ENCODE data around the gene CAB39.
A peak's percentile ranks its signal among the peaks of the same experiment; 100 is the strongest.

Gene CAB39

DNA sequence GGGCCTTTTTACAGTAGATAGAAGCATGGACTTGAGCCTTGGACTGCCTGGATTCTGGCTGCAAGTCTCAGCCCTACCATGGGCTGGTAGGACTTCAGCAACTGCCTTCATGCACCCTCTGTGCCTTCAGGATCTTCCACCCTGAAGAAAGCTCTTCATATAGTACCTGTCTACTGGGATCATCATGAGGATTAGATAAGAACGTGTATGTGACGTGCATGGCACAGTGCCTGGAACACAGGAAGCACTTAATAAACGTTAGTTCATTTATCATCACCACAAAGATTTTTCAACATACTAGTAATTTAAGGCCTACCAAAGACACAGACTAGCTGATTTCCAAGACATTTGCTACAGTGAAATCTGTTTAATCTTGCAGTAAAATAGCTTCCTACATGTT, 98.9 kb downstream of the CAB39 start:
- in situ Hi-C loops (cut with HindIII; ENCODE audit: low sequenced_read_pairs) = no loop called here
- no peak for DNase-seq (ENCODE audit: low read depth, low spot score)
- no peak overlapping the region for H3K4me3 ChIP-seq (ENCODE audit: low read depth, low read length)
- TF ChIP-seq, protein P1, sequence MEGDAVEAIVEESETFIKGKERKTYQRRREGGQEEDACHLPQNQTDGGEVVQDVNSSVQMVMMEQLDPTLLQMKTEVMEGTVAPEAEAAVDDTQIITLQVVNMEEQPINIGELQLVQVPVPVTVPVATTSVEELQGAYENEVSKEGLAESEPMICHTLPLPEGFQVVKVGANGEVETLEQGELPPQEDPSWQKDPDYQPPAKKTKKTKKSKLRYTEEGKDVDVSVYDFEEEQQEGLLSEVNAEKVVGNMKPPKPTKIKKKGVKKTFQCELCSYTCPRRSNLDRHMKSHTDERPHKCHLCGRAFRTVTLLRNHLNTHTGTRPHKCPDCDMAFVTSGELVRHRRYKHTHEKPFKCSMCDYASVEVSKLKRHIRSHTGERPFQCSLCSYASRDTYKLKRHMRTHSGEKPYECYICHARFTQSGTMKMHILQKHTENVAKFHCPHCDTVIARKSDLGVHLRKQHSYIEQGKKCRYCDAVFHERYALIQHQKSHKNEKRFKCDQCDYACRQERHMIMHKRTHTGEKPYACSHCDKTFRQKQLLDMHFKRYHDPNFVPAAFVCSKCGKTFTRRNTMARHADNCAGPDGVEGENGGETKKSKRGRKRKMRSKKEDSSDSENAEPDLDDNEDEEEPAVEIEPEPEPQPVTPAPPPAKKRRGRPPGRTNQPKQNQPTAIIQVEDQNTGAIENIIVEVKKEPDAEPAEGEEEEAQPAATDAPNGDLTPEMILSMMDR (IDR thresholded peaks at IDR 0.05; ENCODE audit: low read depth, low read length) = no peak

DNA sequence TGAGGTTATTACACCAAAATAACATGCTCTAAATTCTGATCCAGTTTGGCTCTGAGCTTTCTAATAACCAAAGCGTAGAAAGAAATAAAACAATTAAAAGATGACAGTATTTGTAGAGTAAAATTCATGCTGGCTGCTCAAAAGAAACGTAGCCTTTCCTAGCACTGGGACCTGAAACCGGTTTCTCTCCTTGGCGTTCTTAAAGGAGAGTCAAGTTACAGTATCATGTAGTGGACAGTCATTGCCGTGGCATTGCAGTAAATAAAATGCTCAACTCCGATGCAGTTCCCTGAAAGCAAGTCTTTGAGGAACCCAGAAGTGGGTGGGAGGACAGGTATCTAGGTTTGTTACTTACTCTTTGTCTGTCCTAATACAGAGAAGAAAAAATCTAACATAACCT, 99.4 kb downstream of the CAB39 start:
- DNase-seq (ENCODE audit: low read depth, low spot score) = no peak
- TF ChIP-seq, protein P1 (IDR thresholded peaks at IDR 0.05; ENCODE audit: low read depth, low read length) = no peak
- in situ Hi-C loops (cut with HindIII; ENCODE audit: low sequenced_read_pairs) = no loop called here
- no peak overlapping the region for H3K4me3 ChIP-seq (ENCODE audit: low read depth, low read length)

DNA sequence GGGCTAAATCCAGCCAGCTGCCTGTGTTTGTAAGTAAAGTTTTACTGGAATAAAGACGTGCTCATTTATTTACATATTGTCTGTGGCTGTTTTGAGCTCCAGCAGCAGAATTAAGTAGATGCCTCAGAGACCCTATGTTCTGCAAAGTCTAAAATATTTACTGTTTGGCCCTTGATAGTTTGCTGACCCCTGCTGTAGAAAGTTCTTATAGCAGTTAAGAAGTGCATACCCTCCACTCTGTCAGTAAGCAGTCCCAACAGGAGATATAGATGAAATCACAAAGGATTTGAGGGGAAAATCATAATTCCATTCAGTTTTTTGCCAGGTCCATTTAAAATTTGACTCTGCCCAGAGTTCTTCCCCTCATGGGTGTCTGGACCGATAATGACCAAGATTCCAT, 102.0 kb downstream of the CAB39 start:
- TF ChIP-seq, protein P1 (IDR thresholded peaks at IDR 0.05; ENCODE audit: low read depth, low read length) = peak; percentile 56
- peak; percentile 38 for DNase-seq (ENCODE audit: low read depth, low spot score)
- in situ Hi-C loops (cut with HindIII; ENCODE audit: low sequenced_read_pairs) = no loop called here

DNA sequence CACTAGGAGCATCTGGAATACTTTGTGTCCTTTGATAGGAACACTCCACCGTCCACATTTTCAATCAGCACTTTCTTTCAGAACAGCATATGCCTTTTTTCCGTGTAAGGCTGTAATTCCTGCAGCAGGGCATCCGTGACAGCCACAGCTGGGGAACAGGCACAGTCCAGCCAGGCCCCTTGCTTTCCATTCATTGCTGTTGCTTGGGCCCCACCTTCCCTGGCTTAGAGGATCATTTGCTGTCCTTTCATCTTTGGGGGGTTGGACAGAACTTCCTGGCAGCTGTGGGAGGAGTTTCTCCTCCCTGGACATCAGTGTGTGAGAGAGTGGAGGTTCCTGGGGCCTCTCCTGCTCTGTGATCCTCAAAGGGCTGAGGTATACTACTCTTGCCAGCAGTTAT, 102.4 kb downstream of the CAB39 start:
- in situ Hi-C loops (cut with HindIII; ENCODE audit: low sequenced_read_pairs) = no loop called here
- DNase-seq (ENCODE audit: low read depth, low spot score) = no peak
- TF ChIP-seq, protein P1 (IDR thresholded peaks at IDR 0.05; ENCODE audit: low read depth, low read length) = no peak
- H3K4me3 ChIP-seq (ENCODE audit: low read depth, low read length) = no peak overlapping the region

More for the DNA sequence above, 102.0 kb downstream of the CAB39 start:
- H3K4me3 ChIP-seq (ENCODE audit: low read depth, low read length) = no peak overlapping the region

DNA sequence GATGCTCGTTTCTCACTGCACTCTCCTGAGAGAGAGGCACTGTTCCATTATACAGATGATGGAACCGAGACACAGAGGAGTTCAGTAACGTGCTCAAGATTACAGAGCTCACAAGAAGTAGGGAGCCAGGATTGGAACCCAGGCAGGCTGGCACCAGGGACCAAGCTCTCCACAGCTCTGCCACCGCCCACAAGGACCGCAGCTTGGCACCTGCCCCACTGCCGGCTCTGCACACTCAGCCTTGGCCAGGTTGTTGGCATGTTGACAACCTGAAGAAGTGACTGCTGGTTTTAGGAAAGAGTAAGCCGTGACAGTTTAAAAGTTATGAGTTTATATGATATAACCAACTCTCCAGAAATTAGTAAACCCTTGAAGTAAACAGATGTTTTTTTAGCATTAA, 104.1 kb downstream of the CAB39 start:
- no peak for DNase-seq (ENCODE audit: low read depth, low spot score)
- no peak overlapping the region for H3K4me3 ChIP-seq (ENCODE audit: low read depth, low read length)
- TF ChIP-seq, protein P1 (IDR thresholded peaks at IDR 0.05; ENCODE audit: low read depth, low read length) = no peak
- in situ Hi-C loops (cut with HindIII; ENCODE audit: low sequenced_read_pairs) = no loop called here

DNA sequence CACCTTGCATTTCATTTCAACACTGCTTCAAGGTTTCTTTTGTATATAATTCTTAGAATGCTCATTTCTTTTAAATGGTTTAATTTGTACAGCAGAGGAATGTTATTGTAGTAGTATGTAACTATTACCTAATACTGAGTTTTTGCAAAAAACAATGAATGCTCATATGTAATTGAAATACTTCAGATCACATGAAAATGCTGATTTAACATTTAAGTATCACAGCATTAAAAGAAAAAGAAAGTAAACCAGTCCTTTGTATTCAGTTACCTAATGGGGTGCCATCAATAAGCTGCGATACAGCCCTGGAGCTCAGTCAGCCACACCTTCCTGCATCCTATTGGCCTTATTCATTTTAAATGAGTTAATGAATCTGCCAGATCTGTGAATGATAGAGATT, 106.8 kb downstream of the CAB39 start:
- TF ChIP-seq, protein P1 (IDR thresholded peaks at IDR 0.05; ENCODE audit: low read depth, low read length) = no peak
- in situ Hi-C loops (cut with HindIII; ENCODE audit: low sequenced_read_pairs) = no loop called here
- DNase-seq (ENCODE audit: low read depth, low spot score) = no peak
- H3K4me3 ChIP-seq (ENCODE audit: low read depth, low read length) = no peak overlapping the region
